HG03135 (cell line): ENCODE measurements around the gene SMCHD1.
A peak's percentile ranks its signal among the peaks of the same experiment; 100 is the strongest.
"Not testable (repeated sequence)": the region's sequence is repeated elsewhere in the genome, so short reads cannot be mapped to it uniquely, and the experiment has no call there.

Experiments
- ATAC-seq: cut with Tn5 transposase; IDR thresholded peaks from one replicate; pipeline ENCODE4 v1.9.1; 2021; ENCODE audit warnings: mild to moderate bottlenecking, moderate library complexity; ENCODE audit not compliant: unreplicated experiment

The SMCHD1 gene

GRCh38 chr18:2715990-2716389 is 60.5 kb downstream of the SMCHD1 start:
- no peak for ATAC-seq

DNA sequence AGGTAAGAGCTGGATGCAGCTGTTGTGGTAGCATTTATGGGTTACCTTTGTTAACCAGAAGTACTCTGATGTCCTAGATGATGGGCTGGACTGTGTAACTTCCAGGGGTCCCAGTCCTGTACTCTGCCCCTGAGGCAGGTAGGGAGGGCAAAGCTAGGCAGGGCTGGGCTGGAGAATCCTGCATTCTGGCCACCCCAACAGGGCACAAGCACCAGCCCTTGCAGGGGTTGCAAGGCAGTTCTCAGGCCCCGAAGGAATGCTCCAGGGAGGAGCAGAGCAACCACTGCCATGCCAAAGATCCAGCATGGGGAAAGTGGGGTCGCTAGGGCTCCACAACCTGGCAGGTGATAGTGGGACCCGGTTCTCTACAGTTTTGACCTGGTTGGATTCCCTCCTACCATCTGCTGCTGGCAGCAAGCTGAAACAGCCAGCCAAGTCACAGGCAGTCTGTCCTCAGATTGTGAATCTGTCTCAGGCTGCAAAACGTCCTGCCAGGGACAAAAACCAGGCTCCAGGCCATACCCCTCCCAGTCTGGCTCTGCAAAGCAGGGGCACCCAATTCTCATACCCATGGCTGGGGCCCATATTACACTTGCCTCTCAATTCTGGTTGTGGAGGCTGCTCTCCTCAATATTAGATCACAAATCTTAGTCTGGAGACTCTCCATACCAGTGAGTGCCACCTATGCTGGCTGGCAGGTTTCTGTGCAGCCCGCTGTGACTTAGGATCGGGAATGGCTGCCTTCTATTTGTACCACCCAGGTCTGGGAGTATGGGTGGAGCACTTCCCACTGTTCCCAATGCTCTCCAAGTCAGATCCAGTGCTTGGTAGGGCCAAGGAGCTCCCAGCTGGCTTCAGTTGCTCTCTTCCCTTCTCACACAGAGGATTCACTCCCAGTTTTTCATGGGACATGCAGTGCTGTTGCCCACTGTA is 61.1 kb downstream of the SMCHD1 start:
- no peak for ATAC-seq

DNA sequence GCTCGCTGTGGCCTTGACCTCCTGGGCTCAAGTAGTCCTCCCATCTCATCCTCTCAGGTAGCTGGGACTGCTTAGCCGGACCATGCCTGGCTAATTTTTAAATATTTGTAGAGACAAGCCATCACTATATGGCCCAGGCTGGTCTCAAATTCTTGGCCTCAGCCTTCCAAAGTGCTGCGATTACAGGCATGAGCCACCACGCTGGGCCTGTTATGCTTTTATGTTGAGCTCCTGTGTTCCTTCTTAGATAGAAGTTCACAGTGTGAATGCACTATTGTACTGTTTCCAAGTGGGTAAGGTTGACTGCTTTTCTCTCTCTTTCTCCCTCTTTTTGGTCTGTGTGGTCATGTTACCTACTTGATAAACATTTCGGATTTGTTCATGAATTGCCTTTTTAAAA is 61.9 kb downstream of the SMCHD1 start:
- no peak for ATAC-seq

GRCh38 chr18:2719040-2719439 is 63.5 kb downstream of the SMCHD1 start:
- no peak for ATAC-seq

GRCh38 chr18:2723207-2723606 is 67.7 kb downstream of the SMCHD1 start:
- ATAC-seq = no peak

DNA sequence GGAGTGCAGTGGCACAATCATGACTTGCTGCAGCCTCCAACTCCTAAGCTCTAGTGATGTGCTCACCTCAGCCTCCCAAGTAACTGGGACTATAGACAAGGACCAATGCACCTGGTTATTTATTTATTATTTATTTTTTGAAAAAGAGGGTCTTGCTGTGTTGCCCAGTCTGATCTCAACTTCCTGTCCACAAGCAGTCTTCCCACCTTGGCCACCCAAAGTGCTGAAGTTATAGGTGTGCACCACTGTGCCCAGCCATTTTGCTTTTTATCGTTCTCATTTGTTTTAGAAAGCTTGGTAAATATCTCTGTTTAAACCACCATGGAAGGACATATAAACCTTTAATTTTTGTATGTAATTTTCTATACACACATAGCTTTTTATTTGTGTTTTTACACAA is 74.2 kb downstream of the SMCHD1 start:
- ATAC-seq = no peak

GRCh38 chr18:2736823-2737222 is 81.3 kb downstream of the SMCHD1 start:
- ATAC-seq = no peak

GRCh38 chr18:2740082-2740481 is 84.6 kb downstream of the SMCHD1 start:
- ATAC-seq = not testable (repeated sequence)

GRCh38 chr18:2746274-2746673 is 90.7 kb downstream of the SMCHD1 start:
- ATAC-seq = no peak

DNA sequence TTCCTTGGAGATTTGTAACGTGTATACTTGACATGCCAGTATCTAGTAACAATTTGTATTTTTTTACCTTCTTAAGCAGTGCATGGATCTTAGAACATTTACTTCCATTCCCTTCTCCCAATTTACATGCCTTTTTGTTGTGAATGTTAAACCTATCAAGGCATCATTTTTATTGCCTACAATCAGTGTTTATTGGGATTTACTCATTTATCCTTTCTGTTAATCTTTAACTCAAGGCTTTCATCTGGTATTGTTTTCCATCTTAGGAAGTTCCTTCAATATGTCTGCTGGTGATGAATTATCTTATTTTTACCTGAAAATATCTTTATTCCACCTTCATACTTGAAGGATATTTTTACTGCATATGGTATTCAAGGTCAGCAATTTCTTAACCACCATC is 102.8 kb downstream of the SMCHD1 start:
- ATAC-seq = no peak

DNA sequence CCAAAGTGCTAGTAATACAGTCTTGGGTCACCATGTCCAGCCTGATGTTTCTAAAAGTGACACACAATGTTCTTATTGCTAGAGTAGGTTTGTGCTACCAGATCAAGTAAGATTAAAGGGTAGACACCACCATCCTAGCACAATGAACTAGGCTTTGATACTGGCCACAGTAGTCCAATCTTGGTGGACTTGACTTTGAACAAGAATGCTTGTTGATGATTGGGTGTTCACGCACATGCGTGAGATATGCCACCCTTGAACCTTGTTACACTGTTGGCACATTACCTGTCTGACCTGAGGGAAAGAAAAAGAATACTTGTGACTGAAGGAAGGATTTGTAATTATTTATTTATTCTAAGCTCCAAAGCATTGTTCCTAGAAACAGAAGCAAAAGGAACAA is 119.1 kb downstream of the SMCHD1 start:
- no peak for ATAC-seq

DNA sequence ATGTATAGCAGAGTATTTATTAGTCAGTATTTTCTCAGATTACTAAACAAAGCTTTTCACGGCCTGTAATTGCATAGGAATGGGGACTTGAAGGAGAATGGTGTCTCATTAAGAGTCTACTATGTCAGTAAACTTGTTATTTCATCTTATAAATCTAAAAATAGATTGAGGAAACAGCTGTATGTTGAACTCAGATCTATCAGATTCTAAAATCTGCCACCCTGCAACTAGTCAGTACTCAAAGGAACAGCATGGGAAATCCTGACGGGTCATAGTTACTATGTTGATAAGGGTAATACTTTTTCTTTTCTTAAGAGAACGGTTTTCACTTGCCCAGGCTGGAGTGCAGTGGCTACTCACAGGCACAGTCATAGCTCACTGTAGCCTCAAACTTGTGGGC is 121.1 kb downstream of the SMCHD1 start:
- ATAC-seq = no peak

- no peak for ATAC-seq
These were observed 121.7 kb downstream of the SMCHD1 start for GRCh38 chr18:2777241-2777640.

DNA sequence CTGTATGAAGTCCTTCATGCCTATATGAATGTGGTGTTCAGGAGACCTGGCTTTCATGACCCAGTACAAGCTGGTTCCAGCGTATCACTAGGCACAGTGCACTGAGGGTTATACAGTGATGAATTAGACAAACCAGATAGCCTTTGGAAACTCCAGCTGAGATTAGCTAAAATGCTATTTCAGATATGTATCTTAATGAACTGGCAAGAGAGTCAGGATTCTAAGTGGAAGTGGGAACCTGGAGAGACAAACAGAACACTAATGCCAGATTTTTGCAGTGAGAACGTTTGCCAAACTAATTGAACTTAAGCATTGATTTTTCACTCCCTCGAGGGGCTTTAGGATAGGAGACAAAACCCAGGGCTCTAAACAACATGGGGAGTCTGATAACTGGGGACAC is 125.2 kb downstream of the SMCHD1 start:
- no peak for ATAC-seq

DNA sequence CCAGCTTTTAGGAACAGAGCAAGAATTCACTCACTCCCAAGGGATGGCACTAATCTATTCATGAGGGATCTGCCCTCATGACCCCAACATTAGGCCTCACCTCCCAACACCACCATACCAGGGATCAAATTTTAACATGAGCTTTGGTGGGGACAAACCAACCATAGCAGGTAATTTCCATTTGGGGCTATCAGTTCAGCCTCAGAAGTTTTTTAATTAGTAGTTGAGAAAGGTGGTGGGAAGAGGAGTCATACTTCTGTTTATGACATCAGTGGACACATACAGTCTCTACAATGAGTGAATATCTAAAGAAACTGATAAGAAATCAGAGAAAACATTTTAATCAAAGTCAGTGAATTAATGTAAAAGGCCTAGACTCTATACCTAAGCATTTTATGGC is 131.7 kb downstream of the SMCHD1 start:
- no peak for ATAC-seq

DNA sequence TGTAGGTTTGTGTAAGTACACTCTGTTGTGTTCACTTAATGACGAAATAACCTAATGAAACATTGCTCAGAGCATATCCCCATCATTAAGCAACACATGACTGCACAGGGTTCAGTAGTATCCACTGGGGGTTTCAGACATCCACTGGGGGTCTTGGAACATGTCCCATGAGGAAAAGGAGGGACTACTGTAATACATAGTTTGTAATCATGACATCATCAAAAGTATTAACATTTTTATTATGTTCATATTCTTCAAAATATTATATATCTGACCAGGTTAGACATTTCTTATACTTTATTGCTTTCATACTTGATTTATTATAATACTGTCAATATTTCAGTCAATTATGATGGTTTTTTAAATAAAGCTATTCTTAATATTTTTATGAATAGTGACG is 136.9 kb downstream of the SMCHD1 start:
- no peak for ATAC-seq

GRCh38 chr18:2794159-2794558 is 138.6 kb downstream of the SMCHD1 start:
- ATAC-seq = no peak

- ATAC-seq = peak; percentile 66
These were observed 142.4 kb downstream of the SMCHD1 start for GRCh38 chr18:2797951-2798350.

DNA sequence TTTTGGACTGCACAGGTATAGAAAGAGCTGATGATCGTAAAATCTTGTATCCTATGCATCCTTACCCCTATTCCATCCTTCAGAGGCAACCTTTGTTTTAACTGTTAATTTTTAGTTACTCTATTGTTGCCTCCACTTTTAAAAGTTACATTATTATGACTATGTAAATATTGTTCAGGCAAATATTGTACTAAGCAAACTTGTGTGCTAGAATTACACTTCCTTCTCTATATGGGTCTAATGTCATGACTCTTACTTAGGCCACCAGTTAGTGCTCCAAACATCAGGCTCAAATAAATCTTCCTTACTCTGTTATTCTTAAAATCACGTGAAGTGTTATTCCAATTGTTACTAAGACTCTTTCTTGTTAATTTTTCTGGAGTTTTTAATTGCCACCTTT is 143.8 kb downstream of the SMCHD1 start:
- ATAC-seq = no peak

GRCh38 chr18:2805970-2806943 is 150.7 kb downstream of the SMCHD1 start:
- no peak for ATAC-seq

- not testable (repeated sequence) for ATAC-seq
These were observed 153.1 kb downstream of the SMCHD1 start for GRCh38 chr18:2808640-2809039.
